Naive B cell (primary cell): ENCODE measurements around the gene LAMA5. TPM values are rescaled to one million over a fixed set of nuclear protein-coding genes. Genes with fewer than 3 reads are reported as not detected.

Experiments
- polyA plus RNA-seq, 6 donors: library from polyadenylated mRNA; unstranded; fragments of 300-500 nt; fragmentation: Illumina TruSeq; gene quantifications; one replicate each; pipeline ENCODE4 v1.2.3, GENCODE V29; 2021; ENCODE audit warnings: low read depth in 6 of 6

The LAMA5 gene
- polyA plus RNA-seq, 6 donors from 2014 or later = 0.50 to 11.9 (median 6.1) TPM

Other genes starting within 250 kb of the LAMA5 start
- 1 to 10 TPM in 5 of 6 donors, not detected in 1; 1.1 to 3.4 (median 1.2) TPM for gene LSM14B, start 244.8 kb downstream of the LAMA5 start, polyA plus RNA-seq
- gene PSMA7, start 223.9 kb downstream of the LAMA5 start, polyA plus RNA-seq = 100 to 1,000 TPM; 367 to 572 (median 436) TPM
- gene SS18L1, start 223.5 kb downstream of the LAMA5 start, polyA plus RNA-seq = 1 to 10 TPM in 3 of 6 donors, under 1 TPM in 2, not detected in 1; 0.41 to 1.7 (median 1.2) TPM
- 10 to 100 TPM; 12.7 to 19.1 (median 16.3) TPM for gene MTG2, start 184.3 kb downstream of the LAMA5 start, polyA plus RNA-seq
- gene HRH3, start 147.0 kb downstream of the LAMA5 start, polyA plus RNA-seq = not detected
- gene OSBPL2, start 128.8 kb downstream of the LAMA5 start, polyA plus RNA-seq = 10 to 100 TPM; 15.8 to 29.5 (median 17.7) TPM
- gene ADRM1, start 64.3 kb downstream of the LAMA5 start, polyA plus RNA-seq = 100 to 1,000 TPM in 2 of 6 donors, 10 to 100 TPM in 4; 75.6 to 111 (median 89.0) TPM
- gene RPS21, start 19.8 kb upstream of the LAMA5 start, polyA plus RNA-seq = 1,000 to 10,000 TPM; 1,712 to 3,127 (median 2,557) TPM
- 1 to 10 TPM in 4 of 6 donors, under 1 TPM in 1, not detected in 1; 1.00 to 3.3 (median 1.2) TPM for gene CABLES2, start 40.0 kb upstream of the LAMA5 start, polyA plus RNA-seq
- not detected for gene RBBP8NL, start 60.2 kb upstream of the LAMA5 start, polyA plus RNA-seq
- gene GATA5, start 108.7 kb upstream of the LAMA5 start, polyA plus RNA-seq = not detected